ENCODE results near the gene NOL4L. TPM values are rescaled to one million over a fixed set of nuclear protein-coding genes. Genes with fewer than 3 reads are reported as not detected.
"Not testable (repeated sequence)": the region's sequence is repeated elsewhere in the genome, so short reads cannot be mapped to it uniquely, and the experiment has no call there.

Gene NOL4L
- total RNA-seq, 1 experiment from 2014 or later, result 1.3 TPM

DNA sequence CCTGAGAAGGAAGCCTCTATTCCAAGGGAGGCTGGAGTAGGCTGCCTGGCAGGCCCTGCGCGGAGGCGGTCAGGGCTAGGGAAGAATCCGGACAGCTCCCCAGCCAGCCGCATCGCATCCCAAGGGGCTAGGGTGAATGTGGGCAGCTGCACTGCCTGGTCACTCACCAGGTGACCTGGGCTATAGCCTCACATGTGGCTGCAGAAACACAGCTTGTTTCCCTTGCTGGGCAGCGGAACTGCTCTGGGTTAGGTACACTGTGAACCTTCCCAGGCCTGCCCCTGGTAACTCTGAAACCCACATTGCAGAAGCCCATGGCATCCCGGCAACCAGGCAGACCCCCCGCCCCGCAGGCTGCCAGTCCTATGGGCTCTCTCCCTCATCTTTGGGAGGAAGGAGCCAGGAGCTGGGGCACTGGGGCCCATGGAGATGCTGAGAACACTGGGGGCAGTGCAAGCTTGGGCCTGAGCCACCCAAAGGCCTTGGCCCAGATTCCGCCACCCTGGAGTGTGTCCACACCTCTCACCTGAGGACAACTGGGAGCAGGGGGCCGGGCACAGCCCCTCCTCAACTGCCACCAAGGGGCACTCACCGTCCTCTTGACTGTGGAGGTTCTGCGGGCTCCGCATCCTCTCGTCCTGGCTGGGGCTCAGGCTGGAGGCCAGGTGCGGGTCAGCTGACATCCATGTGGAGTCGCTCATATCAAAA lies 111.0 kb downstream of the NOL4L start:
- Histone ChIP-seq H3K36me3 (no peaks in the 10 kb centered on the region), H3K9me3 (no peaks in the 10 kb centered on the region), H3K4me3 (peak overlapping the region; percentile 37; the same call in 1 of the 2 replicates), H3K27me3 (no peaks in the 10 kb centered on the region)
- no peak for DNase-seq

DNA sequence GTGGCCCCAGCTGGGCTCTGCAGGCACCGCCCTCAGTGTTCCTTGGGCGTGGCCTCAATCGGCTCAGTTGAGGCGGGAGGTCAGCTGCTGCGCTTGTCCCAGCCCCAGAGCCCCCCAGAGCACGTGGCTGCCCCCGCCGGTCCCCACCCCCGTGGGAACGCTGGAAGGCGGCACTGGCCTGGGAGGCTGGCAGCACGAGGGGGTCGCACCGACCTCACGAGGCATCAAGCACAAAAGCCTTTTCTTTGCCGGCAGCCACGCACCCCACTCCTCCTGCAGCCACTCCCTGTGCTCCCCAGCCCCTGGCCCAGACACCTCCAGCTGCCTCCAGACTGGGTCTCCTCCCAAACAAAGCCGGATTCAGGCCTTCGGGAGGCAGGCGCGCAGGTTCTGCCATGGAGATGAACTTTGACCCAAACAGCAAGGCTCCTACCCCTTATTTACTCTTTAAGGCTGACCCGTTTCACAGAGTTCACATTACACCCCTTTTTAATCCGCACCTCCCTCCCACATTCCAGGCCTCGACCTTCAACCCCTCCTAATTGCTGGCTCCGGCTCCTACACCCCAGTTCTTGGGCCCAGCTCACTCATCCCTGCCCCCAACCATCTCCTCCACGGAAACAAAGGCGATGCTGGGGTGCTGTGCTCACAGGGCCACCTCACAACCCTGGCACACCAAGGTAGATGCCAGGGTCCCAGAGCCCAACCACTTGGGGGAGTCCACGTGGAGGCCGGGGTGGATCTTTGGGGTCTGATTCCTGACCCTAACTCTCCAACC lies 111.7 kb downstream of the NOL4L start:
- Histone ChIP-seq H3K9me3 (no peaks in the 10 kb centered on the region), H3K4me3 (no peak overlapping the region), H3K27me3 (no peaks in the 10 kb centered on the region), H3K36me3 (no peaks in the 10 kb centered on the region)
- DNase-seq, result no peak

- DNase-seq, result no peak
- no peaks in the 10 kb centered on the region for H3K27me3 ChIP-seq
- H3K9me3 ChIP-seq, result no peaks in the 10 kb centered on the region
- no peaks in the 10 kb centered on the region for H3K36me3 ChIP-seq
- H3K4me3 ChIP-seq, result no peak overlapping the region
Observed at GRCh38 chr20:32472581-32473207, 112.4 kb downstream of the NOL4L start.

- no peaks in the 10 kb centered on the region for H3K27me3 ChIP-seq
- no peak for DNase-seq
- no peaks in the 10 kb centered on the region for H3K9me3 ChIP-seq
- no peak overlapping the region for H3K4me3 ChIP-seq
- H3K36me3 ChIP-seq, result no peaks in the 10 kb centered on the region
Observed at GRCh38 chr20:32470940-32471339, 114.2 kb downstream of the NOL4L start.

GRCh38 chr20:32470025-32470861 lies 114.9 kb downstream of the NOL4L start:
- no peaks in the 10 kb centered on the region for H3K27me3 ChIP-seq
- H3K4me3 ChIP-seq, result no peak overlapping the region
- no peaks in the 10 kb centered on the region for H3K9me3 ChIP-seq
- no peaks in the 10 kb centered on the region for H3K36me3 ChIP-seq
- DNase-seq, result no peak

- no peak for DNase-seq
- H3K4me3 ChIP-seq, result no peak overlapping the region
- H3K36me3 ChIP-seq, result no peaks in the 10 kb centered on the region
- no peaks in the 10 kb centered on the region for H3K27me3 ChIP-seq
- H3K9me3 ChIP-seq, result no peaks in the 10 kb centered on the region
Observed at GRCh38 chr20:32468860-32469259, 116.3 kb downstream of the NOL4L start.

GRCh38 chr20:32468313-32468640 lies 116.9 kb downstream of the NOL4L start:
- Histone ChIP-seq H3K9me3 (no peaks in the 10 kb centered on the region), H3K27me3 (no peaks in the 10 kb centered on the region), H3K4me3 (no peak overlapping the region), H3K36me3 (no peaks in the 10 kb centered on the region)
- DNase-seq, result no peak

DNA sequence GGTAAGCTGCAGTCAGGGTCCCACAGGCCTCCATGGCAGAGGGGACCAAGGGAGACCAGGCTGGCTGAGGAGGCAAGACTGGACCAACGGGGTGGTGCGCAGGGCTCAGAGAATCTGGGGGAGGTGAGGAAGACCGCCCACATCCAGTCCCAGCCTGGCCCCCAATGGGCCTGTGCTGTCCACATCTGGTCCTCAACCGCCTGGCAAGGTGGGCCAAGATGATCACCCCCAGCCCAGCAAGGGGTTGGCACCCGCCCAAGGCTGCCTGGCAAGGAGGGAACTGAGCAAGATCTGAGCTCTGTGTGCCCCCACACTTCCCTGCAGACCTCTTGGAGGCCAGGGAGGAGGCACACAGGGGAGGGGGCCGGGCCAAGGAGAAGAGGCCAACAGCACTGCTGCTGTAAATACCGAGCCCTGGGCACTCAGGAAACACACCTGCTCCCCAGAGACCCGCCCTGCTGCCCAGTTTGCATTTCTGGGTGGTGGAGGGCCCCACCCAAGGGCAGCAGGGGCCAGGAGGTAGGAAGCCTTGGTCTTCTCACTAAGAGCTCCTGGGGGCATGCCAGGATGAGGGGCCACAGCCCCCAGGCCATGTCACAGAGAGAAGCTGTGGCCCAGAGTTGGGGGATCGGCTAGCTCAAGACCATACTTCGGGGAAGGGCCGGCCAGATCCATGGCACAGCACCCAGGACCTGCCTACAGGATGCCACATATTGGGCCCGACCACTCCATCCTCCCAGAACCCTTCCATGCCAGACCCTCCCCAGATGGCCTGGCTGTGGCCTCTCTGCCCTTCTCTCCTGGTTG lies 117.4 kb downstream of the NOL4L start:
- DNase-seq, result no peak
- H3K4me3 ChIP-seq, result no peak overlapping the region
- H3K9me3 ChIP-seq, result no peaks in the 10 kb centered on the region
- H3K27me3 ChIP-seq, result no peaks in the 10 kb centered on the region
- H3K36me3 ChIP-seq, result no peaks in the 10 kb centered on the region

- Histone ChIP-seq H3K27me3 (no peaks in the 10 kb centered on the region), H3K4me3 (no peak overlapping the region), H3K36me3 (no peaks in the 10 kb centered on the region), H3K9me3 (no peaks in the 10 kb centered on the region)
- DNase-seq, result no peak
Observed at GRCh38 chr20:32466739-32467505, 118.2 kb downstream of the NOL4L start.

DNA sequence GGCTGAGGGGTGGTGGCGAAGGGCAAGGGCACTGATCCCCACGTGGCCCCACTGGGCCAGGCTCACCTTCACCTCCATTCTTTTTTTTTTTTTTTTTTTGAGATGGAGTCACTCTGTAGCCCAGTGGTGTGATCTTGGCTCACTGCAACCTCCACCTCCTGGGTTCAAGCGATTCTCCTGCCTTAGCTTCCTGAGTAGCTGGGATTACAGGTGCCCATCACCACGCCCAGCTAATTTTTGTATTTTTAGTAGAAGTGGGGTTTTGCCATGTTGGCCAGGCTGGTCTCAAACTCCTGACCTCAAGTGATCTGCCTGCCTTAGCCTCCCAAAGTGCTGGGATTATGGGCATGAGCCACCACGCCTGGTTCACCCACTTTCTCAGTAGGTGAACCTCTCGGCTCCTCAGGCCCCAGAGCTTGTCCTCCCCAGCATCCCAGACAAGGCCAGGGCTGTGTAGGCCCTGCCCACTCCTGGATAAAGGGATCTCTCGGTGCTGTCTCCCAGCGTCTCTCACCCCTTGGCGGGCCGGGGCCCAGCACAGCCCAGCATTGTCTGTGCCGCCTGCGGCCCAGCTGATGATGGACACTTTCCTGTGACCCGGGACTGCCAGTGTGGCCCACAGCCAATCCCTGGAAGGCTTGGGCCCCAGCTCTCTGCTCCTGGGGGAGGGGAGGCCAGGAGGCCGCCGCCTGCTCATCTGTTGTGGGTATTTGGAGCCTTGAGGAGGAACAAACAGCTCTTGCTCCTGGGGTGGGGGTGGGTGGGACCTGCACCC lies 119.0 kb downstream of the NOL4L start:
- H3K9me3 ChIP-seq, H3K27me3 ChIP-seq, H3K4me3 ChIP-seq, H3K36me3 ChIP-seq, DNase-seq: not testable (repeated sequence)

DNA sequence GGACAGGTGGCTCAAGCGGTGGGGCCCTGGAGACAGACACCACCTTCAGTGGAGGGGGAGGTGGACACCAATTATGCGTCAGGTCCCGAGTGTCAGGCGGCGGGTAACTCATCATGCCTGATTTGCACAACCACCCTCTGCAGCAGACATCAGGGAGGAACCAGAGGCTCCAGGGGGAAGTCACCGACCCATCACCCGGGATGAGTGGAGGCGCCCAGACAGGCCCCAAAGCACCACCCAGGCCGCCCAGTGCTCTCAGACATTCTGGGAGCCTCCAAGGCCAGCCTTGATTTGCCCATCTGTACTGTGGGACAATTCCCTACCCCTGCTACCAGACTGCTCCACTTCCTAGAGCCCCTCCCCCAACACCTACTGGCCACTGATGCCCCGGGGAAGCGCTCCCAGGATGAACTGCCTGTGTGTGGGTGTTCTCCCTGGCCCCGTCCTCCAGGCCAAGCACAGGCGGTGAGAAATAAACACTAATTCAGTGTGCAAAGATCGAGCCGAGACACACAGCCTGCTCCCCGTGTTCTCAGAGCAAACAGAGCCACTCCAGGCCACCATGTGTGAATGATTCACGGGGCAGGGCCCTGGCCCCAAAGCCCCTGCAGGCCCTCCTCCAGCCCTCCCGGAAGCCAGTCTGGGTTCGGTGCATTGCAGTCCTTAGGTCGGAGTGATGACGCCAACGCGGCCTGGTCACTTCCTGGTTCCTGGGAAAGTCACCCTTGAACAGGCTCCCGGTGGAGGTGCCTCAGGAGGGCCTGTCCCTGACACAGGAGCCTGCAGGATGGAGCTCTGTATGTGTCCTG lies 119.8 kb downstream of the NOL4L start:
- DNase-seq, result no peak
- Histone ChIP-seq H3K36me3 (no peaks in the 10 kb centered on the region), H3K9me3 (no peaks in the 10 kb centered on the region), H3K27me3 (no peaks in the 10 kb centered on the region), H3K4me3 (no peak overlapping the region)

GRCh38 chr20:32464401-32465091 lies 120.6 kb downstream of the NOL4L start:
- H3K36me3 ChIP-seq, result no peaks in the 10 kb centered on the region
- no peaks in the 10 kb centered on the region for H3K27me3 ChIP-seq
- no peaks in the 10 kb centered on the region for H3K9me3 ChIP-seq
- no peak overlapping the region for H3K4me3 ChIP-seq
- DNase-seq, result no peak

DNA sequence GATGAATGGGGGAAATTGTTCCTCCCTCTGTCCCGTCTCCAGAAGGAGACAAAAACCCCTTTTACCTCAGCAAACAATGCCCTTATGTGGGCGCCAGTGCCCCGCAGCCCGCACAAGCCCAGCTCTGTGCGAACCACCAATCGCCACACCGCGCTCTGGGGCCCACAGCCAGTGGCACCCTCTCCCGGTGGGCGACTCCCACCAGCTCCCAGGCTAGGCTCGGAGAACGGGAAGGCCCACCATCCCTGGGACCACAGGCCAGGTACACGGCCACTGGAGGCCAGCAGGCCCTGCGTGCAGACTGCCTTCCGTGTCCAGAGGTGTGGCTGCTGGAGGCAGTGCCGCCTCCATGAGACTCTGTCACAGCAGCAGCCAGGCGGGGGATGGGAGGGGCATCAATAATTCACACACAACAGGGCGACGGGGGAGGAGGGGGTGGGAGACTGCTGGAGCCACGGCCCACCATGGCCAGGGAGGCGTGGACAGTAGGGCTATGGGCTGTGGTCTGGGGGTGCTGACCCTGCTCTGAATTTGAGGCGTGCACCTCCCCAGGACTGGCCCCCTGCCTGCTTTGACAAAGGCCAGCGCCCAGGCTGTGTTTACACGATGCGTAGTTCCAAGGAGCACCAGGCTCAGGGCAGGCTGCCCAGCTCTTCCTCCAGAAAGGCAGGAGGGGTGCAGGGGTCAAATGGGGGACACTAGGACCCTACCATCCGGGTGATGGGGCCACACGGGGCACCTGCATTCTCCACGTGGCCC lies 121.3 kb downstream of the NOL4L start:
- H3K9me3 ChIP-seq, result no peaks in the 10 kb centered on the region
- no peak overlapping the region for H3K4me3 ChIP-seq
- no peaks in the 10 kb centered on the region for H3K36me3 ChIP-seq
- no peak for DNase-seq
- no peaks in the 10 kb centered on the region for H3K27me3 ChIP-seq

All from MG63 (cell line).